ENCODE data around the gene WRAP73.
A peak's percentile ranks its signal among the peaks of the same experiment; 100 is the strongest.

Gene WRAP73

DNA sequence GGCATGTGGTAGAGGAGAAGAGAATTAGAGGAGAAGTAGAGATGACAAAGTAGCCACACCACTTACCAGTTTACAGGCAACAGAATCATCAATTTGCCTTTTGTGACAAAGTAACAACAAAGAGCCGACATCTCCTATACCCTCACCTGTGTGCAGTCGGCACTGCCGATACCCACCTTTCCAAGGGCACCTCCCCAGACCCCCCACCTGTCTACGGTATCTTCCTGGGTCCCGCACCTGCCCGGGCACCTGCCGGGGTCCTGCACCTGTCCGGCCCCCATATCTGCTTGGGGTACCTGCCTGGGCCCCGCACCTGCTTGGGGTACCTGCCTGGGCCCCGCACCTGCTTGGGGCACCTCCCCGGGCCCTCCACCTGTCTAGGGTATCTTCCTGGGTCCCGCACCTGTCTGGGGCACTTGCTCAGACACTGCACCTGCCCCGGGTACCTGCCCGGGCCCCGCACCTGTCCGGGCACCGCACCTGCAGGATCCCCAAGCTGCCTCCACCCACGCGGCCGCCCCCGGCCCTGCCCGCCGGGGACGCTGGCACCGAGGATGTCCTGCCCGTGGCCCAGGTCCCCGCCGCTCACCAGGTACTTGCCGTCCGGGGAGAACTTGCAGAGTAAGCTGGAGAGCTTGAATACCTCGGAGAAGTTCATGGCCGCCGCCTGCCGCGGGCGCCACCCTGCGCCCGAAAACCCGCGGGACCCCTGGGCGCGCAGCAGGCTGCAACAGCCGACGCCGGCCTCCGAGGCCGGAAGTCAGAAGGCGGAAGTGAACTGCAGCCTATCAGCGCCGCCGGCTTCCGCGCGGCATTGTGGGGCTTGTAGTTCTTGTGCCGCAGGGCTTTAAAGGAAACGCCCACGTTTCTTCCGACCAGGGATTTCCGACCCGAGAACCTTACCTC, at the start of gene WRAP73:
WRAP73 (minus strand) TSS at position 762 of the 906 bp plus-strand sequence; CDS start at position 658, 104 bp downstream.
- peak; percentile 57 to 78 for DNase-seq (ENCODE audit: low read depth in 2 of 2)

GRCh38 chr1:3699596-3699995, 49.7 kb upstream of the WRAP73 start:
- DNase-seq (ENCODE audit: low read depth in 2 of 2) = no peak

GRCh38 chr1:3698660-3699408, 48.9 kb upstream of the WRAP73 start:
- no peak for DNase-seq (ENCODE audit: low read depth in 2 of 2)

- DNase-seq (ENCODE audit: low read depth in 2 of 2) = no peak
Measured at GRCh38 chr1:3697810-3698209, 47.9 kb upstream of the WRAP73 start.

GRCh38 chr1:3697104-3697503, 47.2 kb upstream of the WRAP73 start:
- DNase-seq (ENCODE audit: low read depth in 2 of 2) = no peak

- no peak for DNase-seq (ENCODE audit: low read depth in 2 of 2)
Measured at GRCh38 chr1:3696689-3697088, 46.8 kb upstream of the WRAP73 start.

DNA sequence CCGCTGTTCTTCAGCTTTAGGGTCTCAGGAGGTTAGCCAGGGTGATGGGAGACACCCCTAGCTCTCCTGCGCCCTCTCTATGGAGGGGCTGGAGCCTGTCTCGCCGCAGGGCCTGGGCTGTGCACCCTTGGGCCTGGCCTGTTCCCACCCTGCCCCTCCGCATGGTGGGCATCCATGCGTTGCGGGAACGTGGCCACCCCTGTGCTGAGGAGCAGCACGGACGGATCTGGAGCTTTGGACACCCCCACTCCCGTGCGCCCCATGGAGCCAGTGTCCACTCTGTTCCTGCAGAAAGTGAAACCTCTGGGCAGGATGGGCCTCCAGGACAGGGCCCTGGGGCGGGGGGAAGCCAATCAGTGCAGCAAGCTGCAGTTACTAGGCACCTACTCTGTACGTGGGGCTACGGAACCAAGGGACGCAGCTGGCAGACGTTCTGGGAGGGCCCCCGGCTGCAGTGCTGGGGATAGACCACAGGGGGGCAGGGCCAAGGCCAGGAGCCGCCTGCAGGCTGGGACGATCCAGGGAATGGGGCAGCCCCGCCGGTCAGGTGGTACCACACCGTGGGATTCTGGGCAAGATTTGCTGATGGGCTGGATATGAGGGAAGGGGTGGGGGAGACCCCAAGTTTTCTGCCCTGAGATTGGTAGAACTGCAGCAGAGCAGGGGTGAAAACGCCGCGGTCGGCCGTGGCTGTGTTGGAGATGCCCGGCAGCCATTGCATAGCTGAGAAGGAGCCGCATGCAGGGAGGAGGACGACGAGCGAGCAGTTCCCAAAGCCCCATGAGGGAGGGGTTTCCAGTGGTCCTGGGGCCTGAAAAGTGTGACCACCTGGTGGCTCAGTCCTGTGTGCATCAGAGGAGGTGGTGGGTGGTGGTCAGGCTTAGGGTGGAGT, 45.7 kb upstream of the WRAP73 start:
- peak in 1 of 2 donors; percentile 7 for DNase-seq (ENCODE audit: low read depth in 2 of 2)

DNA sequence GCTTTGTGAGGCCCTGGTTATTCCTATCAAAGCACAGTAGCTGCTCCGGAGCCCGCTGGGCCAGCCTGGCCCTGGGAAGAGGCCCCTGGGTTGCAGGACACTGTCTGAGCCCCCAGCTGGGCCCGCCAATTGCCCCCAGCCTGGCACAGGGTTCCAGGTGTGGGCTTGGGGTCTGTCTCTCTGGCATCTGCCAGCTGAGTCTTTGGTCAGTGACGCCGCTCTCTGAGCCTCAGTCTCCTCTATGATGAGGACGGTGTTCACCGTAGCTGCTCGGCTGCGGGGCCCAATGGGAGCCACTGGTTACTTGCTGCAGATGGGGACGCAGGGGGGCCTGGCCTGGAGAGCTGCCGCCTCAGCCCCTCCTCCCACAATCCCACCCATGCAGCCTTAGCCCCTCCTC, 43.4 kb upstream of the WRAP73 start:
- no peak for DNase-seq (ENCODE audit: low read depth in 2 of 2)

DNA sequence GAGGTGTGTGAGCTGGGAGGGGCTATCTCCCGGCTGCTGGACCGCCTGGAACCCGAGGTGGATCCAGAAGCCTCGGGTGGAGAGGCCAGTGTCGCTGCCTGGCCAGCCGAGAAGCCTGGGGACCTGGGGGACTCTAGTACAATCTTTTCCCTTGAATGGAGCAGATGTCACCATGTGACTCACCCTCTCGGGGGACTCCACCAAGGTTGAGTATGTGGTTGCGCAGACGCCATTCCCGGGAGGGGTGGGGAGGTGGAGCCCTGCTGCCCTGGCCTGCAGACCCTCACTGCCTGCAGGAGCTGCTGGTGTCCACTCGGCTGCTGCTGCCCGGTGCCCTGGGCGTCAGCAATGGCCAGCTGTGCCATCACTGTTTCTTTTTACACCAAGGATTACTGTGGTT, 42.7 kb upstream of the WRAP73 start:
- no peak for DNase-seq (ENCODE audit: low read depth in 2 of 2)

DNA sequence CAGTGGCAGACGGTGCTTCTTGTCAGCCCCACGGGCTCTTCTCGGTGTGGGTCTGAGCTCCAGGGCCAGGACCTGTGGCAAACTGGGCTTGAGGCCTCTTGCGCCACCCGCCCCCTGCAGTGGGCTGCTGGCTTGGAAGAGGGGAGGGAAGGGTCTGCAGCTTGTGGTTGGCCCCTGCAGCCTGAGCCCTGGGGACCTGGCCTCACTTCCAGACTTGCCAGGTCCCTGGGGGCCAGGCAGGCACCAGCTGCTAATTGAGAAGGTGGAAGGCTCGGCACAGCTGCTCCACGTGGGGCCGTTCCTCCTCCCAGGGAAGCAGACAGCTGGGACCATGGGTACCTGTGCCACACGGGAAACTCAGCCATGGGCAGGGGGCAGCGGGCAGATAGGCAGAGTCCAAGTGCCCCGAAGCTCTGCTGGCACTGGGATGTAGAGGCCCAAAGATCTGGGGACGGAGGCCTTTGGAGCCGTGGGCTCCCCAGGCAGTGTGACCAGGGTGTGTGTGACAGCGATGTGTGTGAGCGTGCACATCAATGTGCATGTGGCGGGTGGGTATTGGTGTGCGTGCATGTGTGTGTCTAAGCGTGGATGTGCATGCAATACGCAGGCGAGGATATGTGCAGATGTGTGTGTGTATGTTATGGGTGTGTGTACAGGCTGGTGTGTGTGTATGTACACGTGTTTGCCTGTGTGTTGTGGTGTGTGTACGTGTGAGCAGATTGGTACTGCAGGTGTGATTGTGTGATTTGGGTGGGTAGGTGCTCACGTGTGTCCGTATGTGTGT, 41.7 kb upstream of the WRAP73 start:
- no peak for DNase-seq (ENCODE audit: low read depth in 2 of 2)

- no peak for DNase-seq (ENCODE audit: low read depth in 2 of 2)
Measured at GRCh38 chr1:3690282-3691065, 40.6 kb upstream of the WRAP73 start.

- no peak for DNase-seq (ENCODE audit: low read depth in 2 of 2)
Measured at GRCh38 chr1:3689138-3689750, 39.3 kb upstream of the WRAP73 start.

DNA sequence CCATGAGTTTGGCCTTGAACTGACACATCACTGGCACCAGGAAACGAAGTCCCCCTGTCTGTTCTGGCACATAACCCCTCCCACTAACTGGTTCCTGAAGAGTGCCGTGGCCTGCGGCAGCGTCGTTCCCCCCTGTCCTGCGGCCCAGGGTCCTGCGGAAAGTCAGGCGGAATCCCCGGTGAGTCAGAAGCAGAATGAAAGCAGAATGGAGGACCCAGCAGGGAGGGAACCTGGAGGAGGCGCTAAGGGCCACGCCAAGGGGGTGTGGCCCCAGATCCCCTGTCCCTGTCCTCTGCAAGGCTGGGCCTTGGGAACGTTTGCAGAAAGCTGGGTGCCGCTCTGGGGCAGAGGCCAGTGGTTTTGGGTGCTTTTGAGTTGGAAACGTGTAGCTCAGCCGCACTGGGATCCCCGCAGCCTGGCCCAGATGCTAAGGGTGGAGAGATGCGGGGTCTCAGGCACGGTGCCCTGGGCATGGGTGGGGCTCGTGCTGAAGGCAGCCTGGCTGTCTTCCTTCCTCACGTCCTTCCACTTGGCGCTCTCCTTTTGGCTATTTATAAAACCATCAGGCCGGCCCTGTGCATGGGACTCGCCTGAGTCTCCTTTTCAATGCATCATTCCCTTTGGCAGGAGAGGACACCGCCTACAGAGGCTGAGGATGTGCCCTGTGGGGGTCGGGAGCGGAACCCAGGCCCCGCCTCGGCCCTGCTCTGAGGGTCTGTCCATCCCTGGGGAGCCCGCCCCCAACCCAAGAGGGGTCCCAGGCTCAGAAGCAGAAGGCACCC, 38.6 kb upstream of the WRAP73 start:
- DNase-seq (ENCODE audit: low read depth in 2 of 2) = no peak

DNA sequence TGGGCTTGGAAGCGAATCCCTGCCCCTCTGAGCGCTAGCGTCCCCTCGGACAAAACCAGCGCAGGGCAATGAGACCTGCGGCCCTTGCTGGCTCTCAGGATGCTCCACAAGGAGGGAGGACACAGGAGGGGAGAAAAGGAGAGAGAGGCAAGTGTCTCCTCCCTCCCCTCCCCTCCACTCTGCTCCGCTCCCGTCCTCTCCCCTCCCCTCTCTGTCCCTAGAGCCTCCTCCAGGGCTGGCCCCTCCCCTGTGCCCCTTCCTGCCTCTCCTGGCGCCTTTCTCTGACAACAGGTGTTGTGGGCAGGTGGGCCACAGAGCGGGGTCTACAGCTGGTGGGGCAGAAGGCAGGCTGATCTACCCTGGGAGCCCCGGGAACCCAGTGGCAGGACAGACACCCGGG, 37.6 kb upstream of the WRAP73 start:
- no peak for DNase-seq (ENCODE audit: low read depth in 2 of 2)

DNA sequence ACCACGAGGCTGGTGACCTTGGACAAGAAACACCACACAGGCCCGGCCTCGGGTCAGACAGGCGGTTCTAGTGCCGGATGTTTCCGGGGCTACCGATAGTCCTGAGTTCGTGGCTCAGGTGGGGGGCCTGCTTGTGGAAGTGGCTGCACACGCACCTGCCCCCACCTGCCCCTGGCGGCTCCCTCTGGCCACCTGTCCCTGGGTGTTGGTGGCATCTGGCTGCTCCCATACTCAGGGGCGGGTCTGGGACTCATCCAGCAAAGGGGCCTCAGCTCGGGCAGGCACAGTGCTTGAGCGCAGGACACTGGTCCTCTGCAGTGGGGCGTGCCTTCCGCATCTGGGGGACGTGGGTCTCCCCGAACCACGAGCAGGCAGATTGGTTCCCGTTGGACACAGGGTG, 36.0 kb upstream of the WRAP73 start:
- no peak for DNase-seq (ENCODE audit: low read depth in 2 of 2)

DNA sequence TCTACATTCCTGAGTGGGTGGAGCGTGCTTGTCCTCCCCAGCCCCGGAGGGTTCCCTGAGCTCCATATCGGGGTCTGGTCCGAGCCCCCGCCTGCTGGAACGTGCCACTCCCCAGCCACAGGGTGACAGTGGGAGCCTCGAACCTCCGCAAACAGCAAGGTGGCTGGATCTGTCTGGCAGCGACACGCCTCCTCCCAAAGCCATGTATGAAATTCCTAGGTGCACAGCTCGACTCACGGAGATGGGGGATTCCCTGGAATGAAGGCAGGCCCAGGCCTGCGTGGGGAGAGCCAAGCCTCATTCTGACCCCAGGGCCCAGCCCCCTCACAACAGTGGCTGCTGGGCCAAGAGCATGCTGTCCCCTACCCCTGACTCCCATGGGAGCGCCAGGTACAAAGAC, 35.3 kb upstream of the WRAP73 start:
- no peak for DNase-seq (ENCODE audit: low read depth in 2 of 2)

- DNase-seq (ENCODE audit: low read depth in 2 of 2) = no peak
Measured at GRCh38 chr1:3683992-3684391, 34.1 kb upstream of the WRAP73 start.

GRCh38 chr1:3683197-3683596, 33.3 kb upstream of the WRAP73 start:
- no peak for DNase-seq (ENCODE audit: low read depth in 2 of 2)
